Ishikawa (cell line): Measurements from ENCODE around the gene C1orf56.

ENCODE experiments used
- CREB1 ChIP-seq: IDR thresholded peaks from 2 replicates; pipeline ENCODE4 v1.6.1; 2012; ENCODE audit warnings: low read depth
- EGR1 ChIP-seq: IDR thresholded peaks from 2 replicates; pipeline ENCODE4 v1.6.1; 2012
- EP300 ChIP-seq: IDR thresholded peaks from 2 replicates; pipeline ENCODE4 v1.6.1; 2012; ENCODE audit warnings: borderline replicate concordance
- FOXM1 ChIP-seq: IDR thresholded peaks from 2 replicates; pipeline ENCODE4 v1.6.1; 2012; ENCODE audit warnings: low read depth, borderline replicate concordance
- REST ChIP-seq: IDR thresholded peaks from 2 replicates; pipeline ENCODE4 v1.6.1; 2012; ENCODE audit warnings: low read depth, mild to moderate bottlenecking
- TAF1 ChIP-seq: IDR thresholded peaks from 2 replicates; pipeline ENCODE4 v1.6.1; 2012; ENCODE audit warnings: low read depth, mild to moderate bottlenecking
- TCF12 ChIP-seq: IDR thresholded peaks from 2 replicates; pipeline ENCODE4 v1.6.1; 2012; ENCODE audit warnings: low read depth
- TEAD4 ChIP-seq: IDR thresholded peaks from 2 replicates; pipeline ENCODE4 v1.6.1; 2012
- USF1 ChIP-seq: IDR thresholded peaks from 2 replicates; pipeline ENCODE4 v1.6.1; 2012
- YY1 ChIP-seq: IDR thresholded peaks from 2 replicates; pipeline ENCODE4 v1.6.1; 2012; ENCODE audit warnings: low read depth
- ZBTB7A ChIP-seq: IDR thresholded peaks from 2 replicates; pipeline ENCODE4 v1.6.1; 2012; ENCODE audit warnings: low read depth
- TF ChIP-seq, protein P1 (sequence below): IDR thresholded peaks from 2 replicates; pipeline ENCODE4 v1.6.1; 2012

- TF ChIP-seq REST (no peak), FOXM1 (no peak), USF1 (no peak), CREB1 (no peak), EP300 (no peak), TEAD4 (no peak), TCF12 (no peak), TAF1 (no peak), EGR1 (no peak), ZBTB7A (no peak), YY1 (no peak)
- TF ChIP-seq, protein P1, sequence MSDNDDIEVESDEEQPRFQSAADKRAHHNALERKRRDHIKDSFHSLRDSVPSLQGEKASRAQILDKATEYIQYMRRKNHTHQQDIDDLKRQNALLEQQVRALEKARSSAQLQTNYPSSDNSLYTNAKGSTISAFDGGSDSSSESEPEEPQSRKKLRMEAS, result no peak
Measured at GRCh38 chr1:151050051-151050688, 2.6 kb downstream of the C1orf56 start.
